Caco-2 (cell line): ENCODE results near the gene PLEKHA6. TPM values are rescaled to one million over a fixed set of nuclear protein-coding genes. Genes with fewer than 3 reads are reported as not detected.
"Not testable (repeated sequence)": the region's sequence is repeated elsewhere in the genome, so short reads cannot be mapped to it uniquely, and the experiment has no call there.

Experiments
- BruUV-seq: library from RNA; stranded (reverse); fragments of 400-500 nt; replicated peaks from 2 replicates; lab custom pipeline; 2021; lab: Mats Ljungman, UMichigan
- CTCF ChIA-PET: fragments of 300-600 bp; sonication (Branson Sonifier 250); formaldehyde crosslinking; loops from one replicate; lab custom pipeline; 2022; ENCODE audit warnings: antibody characterized with exemption; lab: Charles Lee
- POLR2A ChIA-PET: fragments of 300-600 bp; sonication (Branson Sonifier 250); formaldehyde crosslinking; loops from one replicate; lab custom pipeline; 2022; ENCODE audit warnings: antibody characterized with exemption; lab: Charles Lee
- DNase-seq, 2 experiments: peaks; one replicate each; pipeline versions ENCODE4 v3.0.0 to v3.0.0-alpha.2; 2020 to 2022
- H3K27me3 ChIP-seq: replicated peaks from 2 replicates; pipeline ENCODE4 v1.6.0; 2011; ENCODE audit warnings: low read length; ENCODE audit not compliant: control insufficient read depth, insufficient read depth
- H3K36me3 ChIP-seq: 2 replicates; pipeline ENCODE4 v1.5.1; 2011; ENCODE audit warnings: low read length; ENCODE audit not compliant: control insufficient read depth, insufficient read depth
- H3K4me1 ChIP-seq: fragments of 250-450 bp; sonication (Bioruptor Pico); 2 replicates; pipeline ENCODE4 v1.5.1; 2020; ENCODE audit warnings: mild to moderate bottlenecking
- H3K4me3 ChIP-seq: 2 replicates; pipeline ENCODE4 v1.5.1; 2011; ENCODE audit warnings: low read depth, mild to moderate bottlenecking, control low read depth, low read length
- H3K9me3 ChIP-seq: fragments of 250-450 bp; sonication (Bioruptor Pico); 2 replicates; pipeline ENCODE4 v1.5.1; 2020; ENCODE audit warnings: mild to moderate bottlenecking, moderate library complexity
- H3K27ac Mint-ChIP-seq: one replicate; pipeline ENCODE4 v1.8.0; 2022; ENCODE audit warnings: mixed read lengths; ENCODE audit not compliant: unreplicated experiment
- H3K27me3 Mint-ChIP-seq: one replicate; pipeline ENCODE4 v1.8.0; 2022; ENCODE audit warnings: mixed read lengths; ENCODE audit not compliant: insufficient read depth, unreplicated experiment
- H3K36me3 Mint-ChIP-seq: one replicate; pipeline ENCODE4 v1.8.0; 2022; ENCODE audit warnings: mild to moderate bottlenecking, mixed read lengths; ENCODE audit not compliant: insufficient read depth, unreplicated experiment
- H3K4me1 Mint-ChIP-seq: one replicate; pipeline ENCODE4 v1.8.0; 2022; ENCODE audit warnings: low read depth, mixed read lengths; ENCODE audit not compliant: unreplicated experiment
- H3K4me3 Mint-ChIP-seq: one replicate; pipeline ENCODE4 v1.8.0; 2022; ENCODE audit warnings: mild to moderate bottlenecking, moderate library complexity, mixed read lengths; ENCODE audit not compliant: unreplicated experiment
- H3K9me3 Mint-ChIP-seq: one replicate; pipeline ENCODE4 v1.8.0; 2022; ENCODE audit warnings: mixed read lengths; ENCODE audit not compliant: unreplicated experiment
- CTCF ChIP-seq, 2 experiments: fragments of 200-600 bp in 1 of 2; IDR thresholded peaks; 1 replicate in 1 of 2; 2 replicates in 1 of 2; pipeline versions ENCODE4 v1.5.1 to v1.8.0; 2011 to 2022; ENCODE audit warnings: antibody characterized with exemption in 1 of 2, control low read depth in 1 of 2, inconsistent platforms in 1 of 2, low read depth in 1 of 2, low read length in 1 of 2, mild to moderate bottlenecking in 1 of 2, moderate library complexity in 1 of 2; ENCODE audit not compliant: insufficient read depth in 1 of 2, severe bottlenecking in 1 of 2, unreplicated experiment in 1 of 2
- intact Hi-C: fragments of 100-400 bp; cut with micrococcal nuclease; formaldehyde crosslinking; loops from one replicate; pipeline ENCODE4 v1.10.0; 2022; ENCODE audit not compliant: unreplicated experiment
- total RNA-seq: library from RNA; stranded (reverse); gene quantifications from 2 replicates; pipeline ENCODE4 v1.2.3, GENCODE V29; 2022

PLEKHA6 gene
- total RNA-seq, 1 experiment from 2014 or later = 18.8 TPM

GRCh38 chr1:204313675-204314074 lies 46.1 kb downstream of the PLEKHA6 start:
- no TSS peak for BruUV-seq
- Mint-ChIP-seq H3K27ac (peak overlapping the region; percentile 65), H3K9me3 (no peaks in the 10 kb centered on the region), H3K36me3 (peaks cover 5% of the 10 kb centered on the region), H3K4me1 (peaks cover 39% of the 10 kb centered on the region), H3K4me3 (peak overlapping the region; percentile 44), H3K27me3 (no peaks in the 10 kb centered on the region)
- peaks cover 48% of the 10 kb centered on the region for H3K4me1 ChIP-seq
- ChIA-PET POLR2A (no interaction called here), CTCF (interaction anchor here (1.3 kb wide), 2 partner anchors 10 to 85 kb away, joined by 4 to 6 read pairs; no protein-coding TSS in a partner anchor)
- no peaks in the 10 kb centered on the region for H3K27me3 ChIP-seq
- no peaks in the 10 kb centered on the region for H3K9me3 ChIP-seq
- intact Hi-C loops = no loop called here
- TF ChIP-seq CTCF (IDR thresholded peaks at IDR 0.05; ENCODE audit: insufficient read depth in 1 of 2, low read depth in 1 of 2, low read length in 1 of 2, severe bottlenecking in 1 of 2, unreplicated experiment in 1 of 2) = no peak
- DNase-seq = no peak
- H3K4me3 ChIP-seq = peak overlapping the region; percentile 31
- H3K36me3 ChIP-seq = no peaks in the 10 kb centered on the region

- CTCF ChIA-PET, H3K9me3 ChIP-seq, H3K27me3 ChIP-seq, H3K4me3 ChIP-seq, H3K27ac Mint-ChIP-seq, intact Hi-C loops, BruUV-seq, H3K4me3 Mint-ChIP-seq, H3K36me3 ChIP-seq, DNase-seq, H3K36me3 Mint-ChIP-seq, H3K9me3 Mint-ChIP-seq, H3K27me3 Mint-ChIP-seq: not testable (repeated sequence)
- H3K4me1 Mint-ChIP-seq = peaks cover 33% of the 10 kb centered on the region
- peaks cover 22% of the 10 kb centered on the region for H3K4me1 ChIP-seq
- POLR2A ChIA-PET = interaction anchor here (0.5 kb wide), 1 partner anchor 26 kb away, joined by 3 read pairs; no protein-coding TSS in a partner anchor
Observed at GRCh38 chr1:204310970-204311369, 48.8 kb downstream of the PLEKHA6 start.

- intact Hi-C loops = no loop called here
- H3K4me3 Mint-ChIP-seq = no peak overlapping the region
- H3K36me3 Mint-ChIP-seq = no peaks in the 10 kb centered on the region
- BruUV-seq = no TSS peak
- DNase-seq = no peak
- H3K27me3 ChIP-seq = no peaks in the 10 kb centered on the region
- H3K4me1 ChIP-seq = peaks cover 12% of the 10 kb centered on the region
- no peak for TF ChIP-seq CTCF (IDR thresholded peaks at IDR 0.05; ENCODE audit: insufficient read depth in 1 of 2, low read depth in 1 of 2, low read length in 1 of 2, severe bottlenecking in 1 of 2, unreplicated experiment in 1 of 2)
- H3K9me3 Mint-ChIP-seq = no peaks in the 10 kb centered on the region
- peaks cover 26% of the 10 kb centered on the region for H3K4me1 Mint-ChIP-seq
- no peak overlapping the region for H3K27ac Mint-ChIP-seq
- CTCF ChIA-PET = interaction anchor here (1.1 to 1.2 kb wide), 2 partner anchors 11 to 90 kb away, joined by 5 read pairs; no protein-coding TSS in a partner anchor
- no peak overlapping the region for H3K4me3 ChIP-seq
- no peaks in the 10 kb centered on the region for H3K36me3 ChIP-seq
- POLR2A ChIA-PET = no interaction called here
- no peaks in the 10 kb centered on the region for H3K9me3 ChIP-seq
- no peaks in the 10 kb centered on the region for H3K27me3 Mint-ChIP-seq
Observed at GRCh38 chr1:204308023-204308628, 51.6 kb downstream of the PLEKHA6 start.
